HFF-Myc (cell line): ENCODE results near the gene FLACC1.

Source experiments
- DNase-seq: peaks from one replicate; pipeline ENCODE4 v3.0.0-alpha.2; 2011; ENCODE audit warnings: low read depth; ENCODE audit errors: extremely low read depth
- H3K4me3 ChIP-seq: replicated peaks from 2 replicates; pipeline ENCODE4 v1.5.1; 2011; ENCODE audit warnings: low read depth, mild to moderate bottlenecking, control low read depth, low read length
- TF ChIP-seq, protein P1 (sequence below): IDR thresholded peaks from 2 replicates; pipeline ENCODE4 v1.5.1; 2012; ENCODE audit warnings: mild to moderate bottlenecking, low read depth, low read length, control low read depth; ENCODE audit errors: missing control alignments

The FLACC1 gene

DNA sequence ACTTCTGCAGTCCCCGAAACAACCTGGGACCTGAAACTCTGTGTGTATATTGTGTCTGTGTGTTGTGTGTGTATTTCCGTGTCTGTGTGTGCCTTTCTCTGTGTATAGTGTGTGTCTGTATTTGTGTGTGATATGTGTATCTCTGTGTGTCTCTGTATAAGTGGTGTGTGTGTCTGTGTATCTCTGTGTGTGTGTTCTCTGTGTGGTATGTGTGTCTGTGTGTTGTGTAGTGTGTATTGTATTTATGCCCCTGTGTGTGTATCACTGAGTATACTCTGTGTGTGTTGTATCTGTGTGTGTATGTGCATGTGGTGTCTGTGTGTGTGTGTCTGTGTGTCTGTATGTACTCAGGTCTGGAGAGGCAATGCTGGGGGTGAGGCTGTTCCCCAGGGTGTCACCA, 85.2 kb downstream of the FLACC1 start:
- TF ChIP-seq, protein P1, sequence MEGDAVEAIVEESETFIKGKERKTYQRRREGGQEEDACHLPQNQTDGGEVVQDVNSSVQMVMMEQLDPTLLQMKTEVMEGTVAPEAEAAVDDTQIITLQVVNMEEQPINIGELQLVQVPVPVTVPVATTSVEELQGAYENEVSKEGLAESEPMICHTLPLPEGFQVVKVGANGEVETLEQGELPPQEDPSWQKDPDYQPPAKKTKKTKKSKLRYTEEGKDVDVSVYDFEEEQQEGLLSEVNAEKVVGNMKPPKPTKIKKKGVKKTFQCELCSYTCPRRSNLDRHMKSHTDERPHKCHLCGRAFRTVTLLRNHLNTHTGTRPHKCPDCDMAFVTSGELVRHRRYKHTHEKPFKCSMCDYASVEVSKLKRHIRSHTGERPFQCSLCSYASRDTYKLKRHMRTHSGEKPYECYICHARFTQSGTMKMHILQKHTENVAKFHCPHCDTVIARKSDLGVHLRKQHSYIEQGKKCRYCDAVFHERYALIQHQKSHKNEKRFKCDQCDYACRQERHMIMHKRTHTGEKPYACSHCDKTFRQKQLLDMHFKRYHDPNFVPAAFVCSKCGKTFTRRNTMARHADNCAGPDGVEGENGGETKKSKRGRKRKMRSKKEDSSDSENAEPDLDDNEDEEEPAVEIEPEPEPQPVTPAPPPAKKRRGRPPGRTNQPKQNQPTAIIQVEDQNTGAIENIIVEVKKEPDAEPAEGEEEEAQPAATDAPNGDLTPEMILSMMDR, result no peak
- H3K4me3 ChIP-seq, result no peak overlapping the region
- no peak for DNase-seq

GRCh38 chr2:201270293-201271001, 86.7 kb downstream of the FLACC1 start:
- TF ChIP-seq, protein P1, result no peak
- no peak for DNase-seq
- H3K4me3 ChIP-seq, result no peak overlapping the region

DNA sequence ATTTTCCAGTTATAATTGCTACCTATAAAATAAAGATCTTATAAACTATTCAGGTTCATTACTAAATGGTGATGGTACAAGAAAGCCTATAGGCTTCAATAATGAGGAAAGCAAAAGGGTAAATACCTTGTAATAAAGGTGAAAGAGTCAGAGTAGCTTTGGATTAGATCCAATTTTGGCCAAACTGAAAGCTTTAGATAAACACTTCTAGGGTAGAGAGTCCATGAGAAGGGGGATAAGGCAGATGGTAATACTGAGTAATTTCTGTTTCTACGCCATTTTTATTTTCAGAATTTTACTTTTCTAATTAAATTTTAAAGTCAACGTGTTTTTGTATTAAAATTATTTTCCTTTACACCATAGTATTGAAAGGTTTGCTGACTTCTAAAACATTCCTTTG, 87.4 kb downstream of the FLACC1 start:
- DNase-seq, result no peak
- no peak overlapping the region for H3K4me3 ChIP-seq
- TF ChIP-seq, protein P1, result no peak

GRCh38 chr2:201267278-201268030, 89.7 kb downstream of the FLACC1 start:
- no peak for DNase-seq
- no peak overlapping the region for H3K4me3 ChIP-seq
- TF ChIP-seq, protein P1, result no peak

DNA sequence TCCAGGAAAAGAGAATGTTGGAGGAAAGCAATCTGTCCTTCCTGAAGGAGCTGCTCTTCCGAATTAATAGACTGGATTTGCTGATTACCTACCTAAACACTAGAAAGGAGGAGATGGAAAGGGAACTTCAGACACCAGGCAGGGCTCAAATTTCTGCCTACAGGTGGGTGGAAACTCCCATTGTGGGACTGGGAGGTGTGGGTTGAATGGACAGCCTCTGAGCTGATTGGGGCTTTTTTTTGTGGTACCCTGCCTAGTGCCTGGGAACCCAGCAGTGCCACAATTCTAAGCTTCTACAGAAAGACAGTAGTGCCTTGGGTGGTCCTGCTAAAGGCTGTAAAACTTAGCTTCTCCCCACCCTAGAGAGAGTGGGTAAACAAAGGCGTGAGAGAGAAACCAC, 90.5 kb downstream of the FLACC1 start:
- H3K4me3 ChIP-seq, result no peak overlapping the region
- DNase-seq, result no peak
- TF ChIP-seq, protein P1, result no peak

GRCh38 chr2:201264472-201265173, 92.5 kb downstream of the FLACC1 start:
- no peak overlapping the region for H3K4me3 ChIP-seq
- TF ChIP-seq, protein P1, result no peak
- DNase-seq, result no peak
